CD4-positive, alpha-beta T cell treated with Interleukin-1 beta for 1 hour (primary cell): ENCODE measurements around the gene INSR.

ENCODE experiments used
- DNase-seq, 2 donors: peaks; one replicate each; pipeline ENCODE4 v3.0.0-alpha.2; 2020 to 2022

Gene INSR

DNA sequence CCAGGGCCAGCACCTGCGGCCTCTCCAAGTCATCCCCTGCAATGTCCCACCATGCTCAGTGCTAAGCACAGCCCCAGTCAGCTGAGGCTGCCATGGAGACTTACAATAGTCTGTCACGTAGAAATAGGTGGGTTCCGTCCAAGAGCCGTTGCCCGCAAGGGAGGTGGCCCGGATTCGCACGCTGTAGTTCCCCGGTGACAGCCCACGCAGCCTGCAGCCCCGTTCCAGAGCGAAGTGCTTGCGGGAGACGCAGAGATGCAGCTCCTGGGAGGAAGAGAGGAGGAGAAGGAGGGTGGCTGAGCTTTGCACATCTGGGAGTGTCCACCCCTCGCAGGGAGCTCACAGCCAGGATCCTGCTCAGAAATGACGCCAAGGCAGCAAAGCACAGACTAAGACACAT lies 162.2 kb downstream of the INSR start:
- no peak for DNase-seq

DNA sequence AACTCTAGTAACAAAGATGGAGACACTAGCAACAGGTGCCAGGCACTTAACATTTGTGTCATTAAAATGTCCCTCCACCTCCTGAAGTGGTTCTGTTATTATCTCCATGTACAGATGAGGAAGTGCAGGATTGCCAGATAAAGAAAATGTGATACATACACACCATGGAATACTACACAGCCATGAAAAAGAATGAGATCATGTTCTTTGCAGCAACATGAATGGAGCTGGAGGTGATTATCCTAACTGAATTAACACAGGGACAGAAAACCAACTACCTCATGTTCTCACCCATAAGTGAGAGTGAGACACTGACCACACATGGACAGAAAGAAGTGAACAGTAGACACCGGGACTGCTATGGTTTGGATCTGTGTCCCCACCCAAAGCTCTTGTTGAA lies 164.2 kb downstream of the INSR start:
- DNase-seq: no peak

DNA sequence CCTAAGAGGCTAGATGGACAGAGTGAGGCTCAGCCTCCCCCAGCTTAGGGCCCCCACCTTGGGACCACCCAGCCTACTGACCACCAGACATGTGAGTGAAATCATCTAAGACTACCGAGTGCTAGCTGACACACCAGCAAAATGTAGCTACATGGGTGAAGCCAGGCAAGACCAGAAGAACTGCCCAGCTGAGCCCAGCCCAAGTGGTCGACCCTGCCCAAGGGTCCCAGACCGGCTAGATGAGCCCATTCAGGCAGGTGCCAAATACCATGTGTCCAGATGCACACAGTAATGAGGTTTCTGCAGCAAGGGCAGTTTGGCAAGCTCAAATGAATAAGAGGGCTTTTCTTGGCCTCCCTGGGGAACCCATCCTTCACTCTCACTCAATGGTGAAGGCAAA lies 168.1 kb downstream of the INSR start:
- DNase-seq: no peak

DNA sequence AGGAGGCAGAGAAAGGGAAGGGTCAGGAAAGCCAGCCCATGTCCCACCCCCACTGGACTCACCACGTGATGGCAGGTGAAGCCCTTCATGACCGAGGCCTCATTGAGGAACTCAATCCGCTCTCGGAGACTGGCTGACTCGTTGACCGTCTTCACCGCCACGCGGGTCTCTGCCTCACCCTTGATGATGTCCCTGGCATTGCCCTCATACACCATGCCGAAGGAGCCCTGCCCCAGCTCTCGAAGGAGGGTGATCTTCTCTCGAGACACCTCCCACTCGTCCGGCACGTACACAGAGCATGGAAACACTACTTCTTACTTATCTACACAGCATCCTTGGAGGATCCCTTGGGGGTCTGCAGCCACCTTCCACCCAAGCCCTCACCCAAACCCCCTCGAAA lies 169.0 kb downstream of the INSR start:
- no peak for DNase-seq

DNA sequence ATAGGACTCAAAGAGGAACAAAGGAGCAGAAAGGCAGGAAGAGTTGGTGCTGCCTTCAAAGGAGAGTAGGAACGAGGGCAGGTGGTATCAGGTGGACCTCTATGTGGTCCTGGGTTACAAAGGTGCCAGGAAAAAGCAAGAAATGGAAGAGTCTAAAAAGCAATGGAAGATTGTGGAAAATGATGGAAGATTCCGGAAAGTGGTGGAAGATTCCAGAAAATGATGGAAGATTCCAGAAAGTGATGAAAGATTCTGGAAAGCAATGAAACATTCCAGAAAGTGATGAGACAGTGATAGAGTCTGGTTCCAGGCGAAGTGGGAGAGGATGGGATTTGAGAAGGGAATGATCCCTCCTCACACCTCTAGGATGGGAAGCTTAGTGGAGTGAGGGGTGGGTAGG lies 169.4 kb downstream of the INSR start:
- DNase-seq: no peak

DNA sequence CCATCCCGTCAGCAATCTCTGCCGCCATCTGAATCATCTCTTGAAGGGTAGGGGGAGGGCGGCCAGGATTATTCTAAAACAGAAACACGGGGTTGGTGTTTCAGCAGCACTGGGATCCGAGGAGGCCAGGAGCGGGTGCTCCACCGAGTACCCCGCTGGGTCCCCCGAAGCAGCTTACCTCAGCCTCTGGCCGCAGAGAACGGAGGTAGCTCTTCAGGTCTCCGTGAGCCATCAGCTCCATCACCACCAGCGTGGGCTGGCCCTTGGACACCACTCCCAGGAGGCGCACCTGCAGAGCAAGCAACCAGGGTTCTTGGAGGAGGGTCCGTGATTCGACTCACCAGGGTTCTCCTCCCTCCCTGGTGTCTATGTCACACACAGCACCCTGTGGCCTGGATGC lies 171.5 kb downstream of the INSR start:
- no peak for DNase-seq

DNA sequence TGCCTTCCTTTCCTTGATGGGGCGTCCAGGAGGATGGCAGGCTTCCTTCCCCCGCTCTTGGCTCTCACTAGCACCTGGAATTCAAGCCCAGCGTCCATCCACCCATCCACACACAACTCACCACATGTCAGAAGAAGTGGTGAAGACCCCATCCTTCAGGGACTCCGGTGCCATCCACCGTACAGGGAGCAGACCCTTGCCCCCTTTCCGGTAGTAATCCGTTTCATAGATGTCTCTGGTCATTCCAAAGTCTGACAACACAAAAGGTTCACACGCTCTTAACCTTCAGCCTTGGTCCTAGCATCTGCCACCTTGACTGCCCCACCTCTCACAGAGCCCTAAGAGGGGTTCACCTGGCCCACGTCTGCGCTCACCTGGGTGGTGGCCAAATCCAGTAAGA lies 173.7 kb downstream of the INSR start:
- DNase-seq: no peak

DNA sequence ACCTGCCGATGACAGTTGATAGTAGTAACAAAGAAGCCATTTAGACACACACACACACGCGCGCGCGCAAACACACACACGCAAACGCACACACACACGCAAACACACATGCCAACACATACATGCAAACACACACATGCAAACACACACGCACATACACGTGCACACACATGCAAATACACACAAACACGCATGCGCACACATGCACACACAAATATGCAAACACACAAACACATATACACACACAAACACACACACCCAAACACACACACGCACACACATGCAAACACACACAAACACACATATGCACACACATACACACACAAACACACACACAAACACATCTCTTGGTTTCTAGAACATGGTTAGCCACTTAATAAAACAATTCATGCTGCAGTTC lies 174.6 kb downstream of the INSR start:
- no peak for DNase-seq

DNA sequence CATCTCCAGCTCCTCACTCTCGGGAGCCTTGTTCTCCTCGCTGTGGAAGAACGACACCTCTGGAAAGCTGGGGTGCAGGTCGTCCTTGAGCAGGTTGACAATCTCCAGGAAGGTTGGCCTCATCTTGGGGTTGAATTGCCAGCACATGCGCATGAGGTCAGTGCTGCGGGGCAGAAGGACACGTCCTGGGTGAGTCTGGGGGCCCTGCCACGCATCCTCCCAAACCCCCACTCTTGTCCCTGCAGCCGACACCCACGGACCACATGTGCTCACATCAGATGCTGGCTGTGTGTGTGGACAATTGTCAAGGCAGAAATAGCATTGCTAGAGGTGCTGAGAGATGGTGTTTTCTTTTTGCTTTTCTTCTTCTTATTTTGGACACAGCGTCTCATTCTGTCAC lies 177.0 kb downstream of the INSR start:
- no peak for DNase-seq

DNA sequence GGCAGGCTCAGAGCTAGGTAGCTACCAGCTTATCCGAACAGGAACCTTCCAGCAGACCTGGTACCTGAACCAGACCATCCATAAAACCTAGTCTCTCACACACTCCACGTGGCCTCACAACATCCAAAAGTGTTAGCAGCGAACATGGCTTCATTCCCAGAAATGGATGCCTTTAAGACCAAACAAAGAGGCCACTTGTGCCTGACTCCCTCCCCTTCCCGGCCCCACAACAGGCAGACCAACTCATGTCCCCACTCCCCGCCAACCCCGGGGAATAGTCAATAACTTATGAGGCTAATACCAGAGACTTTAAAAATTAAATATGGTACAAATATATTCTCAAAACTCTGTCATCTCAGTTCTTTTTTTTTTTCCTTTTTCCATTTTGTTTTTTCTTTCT lies 178.5 kb downstream of the INSR start:
- DNase-seq: no peak

DNA sequence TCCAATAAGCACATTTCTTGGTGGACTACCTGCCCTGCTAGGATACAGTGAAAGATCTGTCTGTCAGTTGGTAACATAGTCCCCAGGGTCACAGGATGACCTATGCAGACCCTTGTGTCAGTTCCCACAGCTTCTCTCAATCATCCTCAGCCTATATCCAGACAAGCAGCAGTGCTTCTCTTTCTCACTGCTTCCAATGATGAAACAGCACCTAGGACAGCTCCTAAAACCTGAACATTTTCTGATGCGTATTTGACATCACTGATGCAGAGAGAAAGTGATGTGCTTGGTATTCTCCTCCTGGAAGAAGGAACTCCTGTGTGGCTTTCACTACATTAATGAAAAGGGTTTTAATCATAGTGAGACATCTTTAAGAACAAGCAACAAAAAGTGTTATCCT lies 181.0 kb downstream of the INSR start:
- no peak for DNase-seq

DNA sequence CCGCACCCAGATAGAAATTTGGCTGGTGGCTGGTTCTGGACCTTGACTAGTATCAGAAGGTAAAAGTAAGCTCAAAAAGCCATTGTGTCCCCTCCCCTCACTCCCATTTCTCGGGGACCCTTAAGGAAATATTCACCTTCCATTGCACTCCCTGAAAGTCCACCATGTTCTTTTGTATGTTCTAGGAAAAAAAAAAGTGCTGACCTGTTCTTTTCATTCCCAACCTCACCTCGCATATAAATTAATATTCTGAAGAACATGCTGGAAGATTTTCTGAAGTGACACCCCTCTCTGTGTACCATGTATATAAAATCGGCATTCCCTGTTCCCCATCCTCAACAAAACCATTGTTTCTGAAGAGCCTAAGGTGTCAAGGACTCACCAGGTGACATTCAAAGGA lies 181.5 kb downstream of the INSR start:
- DNase-seq: no peak

DNA sequence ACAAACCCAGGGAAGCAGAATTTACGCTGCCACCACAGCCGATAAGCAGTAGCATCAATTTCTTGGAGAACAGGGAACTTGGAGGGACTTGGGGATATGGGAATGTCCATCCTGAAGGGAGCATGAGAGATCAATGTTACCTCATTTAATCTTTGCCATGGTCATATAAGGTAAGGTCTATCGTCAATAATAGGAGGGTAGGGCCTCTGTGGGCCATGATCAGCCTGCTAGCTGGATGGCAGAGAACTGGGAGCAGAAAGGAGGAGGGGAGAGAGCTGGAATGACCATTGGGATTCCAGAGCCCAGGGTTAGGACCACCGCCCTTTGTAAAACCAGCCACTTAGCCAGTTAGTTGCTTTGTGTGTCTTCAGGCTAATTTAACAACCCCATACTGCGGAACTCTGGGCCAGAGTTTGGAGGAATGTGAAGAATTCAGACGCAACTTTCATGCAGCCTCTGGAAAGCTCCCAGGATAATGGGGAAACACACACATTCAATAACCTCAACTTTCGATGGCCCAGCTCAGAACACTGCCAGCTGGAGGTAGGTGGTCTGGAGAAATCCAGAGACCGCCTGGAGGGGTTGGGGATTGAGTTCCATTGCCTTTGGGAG lies 184.4 kb downstream of the INSR start:
- DNase-seq: no peak

DNA sequence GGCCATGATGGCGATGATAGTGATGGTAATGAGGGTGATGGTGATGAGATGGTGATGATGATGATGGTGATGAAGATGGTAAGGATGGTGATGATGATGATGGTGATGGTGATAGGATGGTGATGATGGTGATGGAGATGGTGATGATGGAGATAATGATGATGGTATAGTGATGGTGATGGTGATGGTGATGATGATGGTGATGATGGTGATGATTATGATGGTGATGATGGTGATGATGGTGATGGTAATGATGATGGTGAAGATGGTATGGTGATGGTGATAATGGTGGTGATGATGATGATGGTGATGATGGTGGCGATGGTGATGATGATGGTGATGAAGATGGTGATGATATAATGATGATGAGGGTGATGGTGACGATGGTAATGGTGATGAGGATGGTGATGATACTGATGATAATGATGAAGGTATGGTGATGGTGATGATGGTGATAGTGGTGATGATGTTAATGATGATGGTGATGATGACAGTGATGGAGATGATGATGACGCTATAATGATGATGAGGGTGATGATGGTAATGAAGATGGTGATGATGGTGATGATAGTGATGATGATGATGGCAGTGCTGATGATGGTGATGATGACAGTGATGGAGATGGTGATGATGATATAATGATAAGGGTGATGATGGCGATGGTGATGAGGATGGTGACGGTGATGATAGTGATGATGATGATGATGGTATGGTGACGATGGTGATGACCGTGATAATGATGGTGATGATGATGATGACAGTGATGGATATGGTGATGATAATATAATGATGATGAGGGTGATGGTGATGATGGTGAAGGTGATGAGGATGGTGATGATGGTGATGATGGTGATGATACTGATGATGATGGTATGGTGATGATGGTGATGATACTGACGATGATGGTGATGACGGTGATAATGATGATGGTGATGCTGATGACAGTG lies 187.2 kb downstream of the INSR start:
- DNase-seq: no peak

DNA sequence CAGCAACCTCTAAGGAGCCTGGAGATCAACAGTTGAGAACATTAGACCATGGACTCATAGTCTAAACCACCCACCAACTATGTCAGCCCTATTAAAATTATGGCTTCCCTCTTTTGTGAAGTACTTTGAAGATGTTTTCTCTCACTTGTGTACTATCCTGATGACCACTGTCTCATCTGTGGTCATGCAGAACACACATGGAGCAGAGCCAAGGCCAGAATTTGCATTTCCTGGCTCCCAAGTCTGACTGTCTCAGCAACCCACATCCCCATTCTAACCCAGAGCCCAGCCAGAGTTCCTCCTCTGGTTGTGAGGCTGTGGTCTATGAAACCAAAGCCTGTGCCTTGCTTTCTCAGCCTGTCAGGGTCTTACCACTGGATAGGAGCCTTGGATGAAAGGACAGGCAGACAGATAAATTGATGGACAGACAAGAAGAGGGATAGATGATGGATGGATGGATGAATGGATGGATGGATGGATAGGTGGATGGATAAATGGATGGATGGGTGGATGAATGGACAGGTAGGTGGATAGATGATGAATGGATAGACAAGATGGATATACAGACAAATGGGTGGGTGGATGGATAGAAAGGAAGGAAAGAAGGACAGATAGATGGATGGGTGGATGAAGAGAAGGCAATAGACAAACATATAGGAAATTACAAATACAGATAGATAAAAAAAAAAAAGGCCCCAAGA lies 189.3 kb downstream of the INSR start:
- DNase-seq: peak in 1 of 2 donors; percentile 9

DNA sequence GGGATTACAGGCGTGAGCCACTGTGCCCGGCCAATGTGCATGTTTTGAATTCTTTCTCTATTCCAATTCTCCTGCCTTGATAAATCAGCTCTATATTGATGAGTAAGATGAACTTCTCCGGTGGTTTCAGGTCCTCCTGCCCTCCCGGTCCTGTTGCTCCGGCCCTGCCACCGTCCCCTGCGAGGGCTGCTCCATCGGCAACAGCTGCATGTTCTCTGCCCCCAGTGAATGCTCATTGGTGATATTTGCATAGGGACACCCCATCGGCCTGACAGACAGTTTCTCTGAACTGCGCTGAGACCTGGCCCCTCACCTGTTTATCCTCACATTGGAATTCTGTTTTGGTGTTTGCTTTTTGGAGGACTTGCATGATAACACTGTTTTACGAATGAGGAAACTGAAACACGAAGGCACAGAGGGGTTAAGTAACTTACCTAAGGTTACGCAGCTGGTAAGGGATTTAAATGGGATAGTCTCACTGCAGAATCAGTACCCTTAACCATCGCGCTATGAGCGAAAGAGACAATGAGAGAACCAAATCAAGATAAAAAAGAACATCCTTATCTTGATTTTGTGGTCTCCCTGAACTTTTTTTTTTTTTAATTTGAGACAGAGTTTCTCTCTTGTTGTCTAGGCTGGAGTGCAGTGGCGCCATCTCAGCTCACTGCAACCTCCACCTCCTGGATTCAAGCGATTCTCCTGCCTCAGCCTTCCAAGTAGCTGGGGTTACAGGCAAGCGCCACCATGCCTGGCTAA lies 192.5 kb downstream of the INSR start:
- DNase-seq: peak in 1 of 2 donors; percentile 23

DNA sequence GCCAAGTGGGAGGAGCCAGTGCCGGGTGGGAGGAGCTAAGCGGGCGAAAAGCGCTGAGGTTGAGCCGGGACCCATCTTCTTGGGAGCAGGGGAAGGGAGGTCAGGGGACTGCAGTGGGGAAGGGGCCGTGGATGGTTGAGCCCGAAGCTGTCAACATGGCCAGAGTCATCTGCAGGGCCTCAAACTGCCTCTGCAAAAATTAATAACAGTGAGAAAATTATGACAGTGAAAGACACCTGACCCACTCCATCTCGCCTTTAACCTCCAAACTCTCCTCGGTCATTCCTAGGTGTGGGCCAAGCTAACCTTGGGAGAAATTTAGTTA lies 194.7 kb downstream of the INSR start:
- no peak for DNase-seq

DNA sequence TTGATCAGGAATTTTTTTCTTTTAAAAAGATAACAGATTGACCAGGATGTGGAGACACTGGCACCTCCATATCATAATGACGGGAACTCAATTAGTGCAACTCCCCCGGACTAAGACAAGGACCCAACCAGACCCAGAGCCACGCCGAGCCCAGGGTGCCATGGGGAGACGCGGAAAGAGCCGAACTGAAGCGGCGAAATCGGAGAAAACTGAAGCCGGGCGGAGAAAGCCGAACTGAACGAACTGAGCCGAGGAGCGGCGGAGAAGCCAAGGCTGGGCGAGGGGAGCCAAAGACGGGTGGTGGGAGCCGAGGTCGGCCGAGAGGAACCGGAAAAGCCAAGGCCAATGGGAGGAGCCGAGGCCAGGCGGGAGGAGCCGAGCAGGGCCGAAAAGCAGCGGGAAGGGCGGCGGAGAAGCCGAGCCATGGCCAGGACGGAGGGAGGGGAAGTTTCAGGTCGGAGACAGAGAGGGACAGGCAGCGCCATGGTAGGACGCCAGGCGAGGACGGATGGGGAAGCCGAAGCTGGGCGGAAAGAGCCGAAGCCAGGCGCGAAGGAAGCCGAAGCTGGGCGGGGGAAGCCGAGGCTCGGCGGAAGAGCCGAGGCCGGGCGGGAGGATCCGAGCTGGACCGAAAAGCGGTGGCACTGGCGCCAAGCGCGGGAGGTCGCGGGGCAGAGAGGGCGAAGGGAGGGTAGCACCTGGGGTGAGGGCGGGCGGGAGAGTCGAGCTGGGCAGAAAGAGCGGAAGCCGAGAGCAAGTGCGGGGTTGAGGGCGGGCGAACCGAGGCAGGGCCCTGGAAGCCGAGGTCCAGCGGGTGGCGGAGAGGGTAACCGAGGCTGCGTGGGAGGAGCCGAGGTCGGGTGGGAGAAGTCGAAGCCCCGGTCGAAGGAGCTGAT lies 195.3 kb downstream of the INSR start:
- DNase-seq: peak; percentile 90

DNA sequence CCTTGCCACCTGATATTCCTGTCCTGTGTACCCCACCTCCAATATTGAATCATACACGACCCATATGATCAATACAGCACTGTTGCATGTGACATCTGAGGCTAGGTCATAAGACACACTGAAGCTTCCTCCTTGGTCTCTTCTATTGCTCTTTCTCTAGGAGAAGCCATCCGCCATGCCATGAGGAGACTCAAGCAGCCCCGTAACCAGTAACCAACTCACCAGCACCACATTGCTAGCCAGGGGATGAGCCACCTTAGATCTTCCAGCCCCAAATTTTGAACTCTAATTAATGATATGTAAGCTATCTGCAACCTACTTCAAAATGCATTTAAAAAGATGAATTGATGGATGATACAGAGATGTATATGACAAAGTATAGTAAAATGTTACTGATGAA lies 196.1 kb downstream of the INSR start:
- no peak for DNase-seq

DNA sequence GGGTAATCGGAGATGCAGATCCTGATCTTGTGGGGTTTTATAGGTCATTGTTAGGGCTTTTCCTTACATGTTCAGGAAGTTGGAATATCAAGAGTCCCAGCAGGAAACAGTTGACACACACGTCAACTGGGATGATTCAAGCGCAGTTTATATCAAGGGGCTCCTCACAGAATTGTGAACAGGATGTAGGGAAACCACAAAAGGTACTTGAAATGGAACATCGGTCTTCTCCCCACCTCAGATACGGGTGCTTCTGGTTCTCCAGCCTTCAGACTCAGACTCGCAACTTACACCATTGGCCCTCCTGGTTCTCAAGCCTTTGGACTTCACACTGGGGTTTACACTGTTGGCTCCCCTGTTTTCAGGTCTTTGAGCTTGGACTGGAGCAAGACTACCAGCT lies 205.2 kb downstream of the INSR start:
- DNase-seq: no peak

DNA sequence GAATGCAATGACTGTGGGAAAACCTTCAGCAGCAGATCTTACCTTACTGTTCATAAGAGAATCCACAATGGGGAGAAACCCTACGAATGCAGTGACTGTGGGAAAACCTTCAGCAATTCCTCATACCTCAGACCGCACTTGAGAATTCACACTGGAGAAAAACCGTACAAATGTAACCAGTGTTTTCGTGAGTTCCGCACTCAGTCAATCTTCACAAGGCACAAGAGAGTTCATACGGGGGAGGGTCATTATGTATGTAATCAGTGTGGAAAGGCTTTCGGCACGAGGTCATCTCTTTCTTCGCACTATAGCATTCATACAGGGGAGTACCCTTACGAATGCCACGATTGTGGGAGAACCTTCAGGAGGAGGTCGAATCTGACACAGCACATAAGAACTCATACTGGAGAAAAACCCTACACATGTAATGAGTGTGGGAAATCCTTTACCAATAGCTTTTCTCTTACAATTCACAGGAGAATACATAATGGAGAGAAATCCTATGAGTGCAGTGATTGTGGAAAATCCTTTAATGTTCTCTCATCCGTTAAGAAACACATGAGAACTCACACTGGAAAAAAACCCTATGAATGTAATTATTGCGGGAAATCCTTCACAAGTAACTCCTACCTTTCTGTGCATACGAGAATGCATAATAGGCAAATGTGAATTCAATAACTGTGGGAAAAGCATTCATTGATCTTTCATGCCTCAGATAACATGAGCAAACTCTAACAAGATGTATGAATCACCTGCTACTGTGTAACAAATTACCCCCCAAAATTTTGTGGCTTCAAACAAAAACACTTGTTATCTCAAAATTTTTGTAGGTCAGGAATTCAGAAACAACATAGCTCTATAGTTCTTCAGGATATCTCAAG lies 210.9 kb downstream of the INSR start:
- no peak for DNase-seq
